Esophagus squamous epithelium (tissue), 5 donors: ENCODE results near the gene LRBA. TPM values are rescaled to one million over a fixed set of nuclear protein-coding genes. Genes with fewer than 3 reads are reported as not detected.

Source experiments
- DNase-seq: peaks from one replicate; lab custom pipeline; 2025; lab: John Stamatoyannopoulos, UW
- H3K27ac ChIP-seq, 4 donors: fragments of 200-600 bp; sonication (generic); one replicate each; pipeline ENCODE4 v1.5.1; 2016 to 2019; ENCODE audit warnings: mild to moderate bottlenecking in 1 of 4
- H3K27me3 ChIP-seq, 4 donors: fragments of 200-600 bp; sonication (generic); 1 replicate in 3 of 4; 2 replicates in 1 of 4; pipeline versions ENCODE4 v1.5.1 to v1.6.0; 2017 to 2021; ENCODE audit warnings: antibody characterized with exemption in 1 of 4
- H3K36me3 ChIP-seq, 3 donors: fragments of 200-600 bp; sonication (generic); one replicate each; pipeline ENCODE4 v1.5.1; 2016 to 2019
- H3K4me1 ChIP-seq, 3 donors: fragments of 200-600 bp; sonication (generic); one replicate each; pipeline ENCODE4 v1.5.1; 2017 to 2019
- H3K4me3 ChIP-seq, 4 donors: fragments of 200-600 bp; sonication (generic); 1 replicate in 3 of 4; 2 replicates in 1 of 4; pipeline ENCODE4 v1.5.1; 2016 to 2019; ENCODE audit warnings: mild to moderate bottlenecking in 2 of 4, moderate library complexity in 1 of 4
- H3K9me3 ChIP-seq, 3 donors: fragments of 200-600 bp; sonication (generic); one replicate each; pipeline ENCODE4 v1.5.1; 2016 to 2019
- CTCF ChIP-seq, 6 experiments: fragments of 450-650 bp in 4 of 6; fragments of 200-600 bp in 2 of 6; sonication (generic) in 2 of 6; IDR thresholded peaks; one replicate each; pipeline ENCODE4 v1.5.1; 2016 to 2019; ENCODE audit warnings: antibody characterized with exemption in 6 of 6, mild to moderate bottlenecking in 4 of 6, moderate library complexity in 4 of 6
- POLR2A ChIP-seq, 4 donors: fragments of 450-650 bp; IDR thresholded peaks; one replicate each; pipeline ENCODE4 v1.6.1; 2017; ENCODE audit warnings: antibody characterized with exemption in 4 of 4, mild to moderate bottlenecking in 4 of 4, moderate library complexity in 3 of 4
- WGBS, 2 donors: methylation state at CpG; one replicate each; pipeline ENCODE4 v1.1.5; 2018; 5-methylcytosine and 5-hydroxymethylcytosine counted together
- intact Hi-C: fragments of 100-400 bp; cut with DNase I; formaldehyde crosslinking; loops from one replicate; pipeline ENCODE4 v1.15.0; 2022
- total RNA-seq, 4 donors: library from RNA; depleted of rRNA; stranded (reverse); fragments of >200 nt; gene quantifications; one replicate each; pipeline ENCODE4 v1.1.0, GENCODE V29; 2016
- donor health status: DM: yes; HTN: yes; CAD: no.

LRBA gene
- total RNA-seq, 4 donors from 2014 or later: 54.7 to 91.8 (median 66.2) TPM

DNA sequence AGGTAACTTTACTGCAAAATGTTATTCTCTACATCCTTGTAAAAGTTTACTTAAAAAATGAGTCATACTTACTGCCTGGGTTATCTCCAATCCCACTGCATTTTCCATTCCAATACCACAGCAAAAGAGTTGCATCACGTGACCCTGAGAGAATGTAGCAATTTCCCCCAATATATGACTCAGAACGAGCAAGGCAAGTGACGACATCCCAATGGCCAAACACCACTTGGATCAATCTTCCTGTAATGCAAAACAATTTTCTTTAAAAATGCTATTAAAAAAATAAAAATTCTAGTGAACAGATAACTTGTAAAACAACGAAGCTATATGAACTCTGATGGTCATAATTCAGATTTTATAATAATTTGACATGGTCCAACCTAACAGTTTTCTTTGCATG, 712.5 kb downstream of the LRBA start:
- no peak for TF ChIP-seq POLR2A (IDR thresholded peaks at IDR 0.05)
- TF ChIP-seq CTCF (IDR thresholded peaks at IDR 0.05): no peak
- H3K36me3 ChIP-seq: no peaks in the 10 kb centered on the region
- no peak for DNase-seq
- H3K4me1 ChIP-seq: no peaks in the 10 kb centered on the region
- intact Hi-C loops: no loop called here
- H3K27ac ChIP-seq: no peak overlapping the region
- H3K4me3 ChIP-seq: no peak overlapping the region
- 33 to 47% methylated on average over 4 of the region's 4 CpGs for WGBS, 2 donors
- no peaks in the 10 kb centered on the region for H3K9me3 ChIP-seq
- H3K27me3 ChIP-seq: no peaks in the 10 kb centered on the region

DNA sequence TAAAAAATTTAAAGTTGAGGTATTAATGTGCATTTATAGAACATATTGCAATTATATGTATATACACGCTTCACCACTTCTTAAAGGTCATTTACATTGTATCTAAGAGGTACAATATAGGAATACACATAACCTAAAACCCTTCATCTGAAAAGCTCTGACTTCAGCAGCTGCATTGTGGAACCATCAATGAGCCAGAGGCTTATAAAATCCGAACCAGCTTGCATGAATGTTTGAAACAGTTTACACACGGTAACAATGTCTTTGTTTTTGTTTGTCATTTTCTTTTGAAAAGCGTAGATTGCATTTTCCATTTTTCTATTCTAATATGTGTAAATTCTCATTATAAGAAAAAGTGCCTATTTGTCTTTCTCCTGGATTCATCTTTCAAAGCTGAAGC, 715.3 kb downstream of the LRBA start:
- intact Hi-C loops: loop anchor here (10.0 kb wide), 1 partner anchor 565 kb away; no protein-coding TSS in a partner anchor
- Histone ChIP-seq H3K27ac (no peak overlapping the region), H3K4me3 (no peak overlapping the region), H3K36me3 (no peaks in the 10 kb centered on the region), H3K4me1 (no peaks in the 10 kb centered on the region), H3K9me3 (no peaks in the 10 kb centered on the region), H3K27me3 (no peaks in the 10 kb centered on the region)
- TF ChIP-seq POLR2A (IDR thresholded peaks at IDR 0.05) (no peak), CTCF (IDR thresholded peaks at IDR 0.05) (no peak)
- DNase-seq: no peak
- 89 to 92% methylated on average over 4 of the region's 4 CpGs for WGBS, 2 donors

DNA sequence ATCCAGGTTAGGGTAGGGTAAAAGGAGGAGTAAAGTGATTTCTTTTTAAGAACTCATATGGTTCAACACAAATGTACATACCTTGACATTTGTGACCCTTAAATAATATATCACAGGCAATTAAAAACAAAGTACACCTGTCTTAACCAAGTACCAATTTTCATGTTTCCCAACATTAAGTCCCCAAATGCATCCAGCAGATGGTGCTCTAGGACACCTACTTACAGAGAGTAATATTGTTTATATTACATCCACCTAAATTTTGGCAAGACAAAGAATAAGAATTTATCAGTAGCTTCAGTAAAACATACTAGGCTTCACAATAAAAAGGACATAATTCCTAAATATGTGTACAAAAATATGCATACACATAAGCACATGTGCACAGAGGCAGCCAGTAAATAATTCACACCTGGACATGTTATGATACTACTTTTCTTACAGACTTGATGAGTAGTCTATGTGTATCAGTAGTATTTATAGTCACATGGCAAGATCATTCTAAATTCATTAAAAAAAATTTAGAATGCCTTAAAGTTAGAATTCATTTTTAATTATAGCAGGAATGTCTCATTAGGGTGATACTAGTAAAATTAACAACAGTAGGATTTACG, 717.1 kb downstream of the LRBA start:
- TF ChIP-seq CTCF (IDR thresholded peaks at IDR 0.05) (peak; percentile 24 to 64 (median 46)), POLR2A (IDR thresholded peaks at IDR 0.05) (no peak)
- Histone ChIP-seq H3K4me1 (no peaks in the 10 kb centered on the region), H3K9me3 (no peaks in the 10 kb centered on the region), H3K4me3 (no peak overlapping the region), H3K36me3 (no peaks in the 10 kb centered on the region), H3K27me3 (no peaks in the 10 kb centered on the region), H3K27ac (no peak overlapping the region)
- intact Hi-C loops: loop anchor here (10.0 kb wide), 1 partner anchor 567 kb away; no protein-coding TSS in a partner anchor
- no peak for DNase-seq
- WGBS, 2 donors: 91 to 94% methylated on average over 1 of the region's 1 CpG

DNA sequence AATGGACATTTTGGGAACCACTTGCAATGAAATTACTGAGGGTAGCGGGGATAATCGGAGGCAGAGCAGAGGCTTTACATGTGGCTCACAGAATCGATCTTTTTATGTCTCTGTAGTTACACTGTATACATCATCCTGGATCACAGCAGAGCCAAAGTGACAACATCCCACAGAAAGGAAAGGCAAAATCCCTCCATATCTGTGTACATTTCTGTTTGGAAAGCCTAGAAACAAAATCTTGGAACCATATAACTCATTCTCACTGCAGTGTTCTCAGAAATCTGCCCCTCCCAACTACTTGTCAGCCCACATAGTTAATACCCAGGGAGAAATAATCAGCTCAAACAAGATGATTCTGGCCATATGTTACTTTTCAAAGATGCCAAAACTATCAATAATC, 725.2 kb downstream of the LRBA start:
- intact Hi-C loops: loop anchor here (10.0 kb wide), 1 partner anchor 575 kb away; no protein-coding TSS in a partner anchor
- H3K9me3 ChIP-seq: no peaks in the 10 kb centered on the region
- no peak overlapping the region for H3K4me3 ChIP-seq
- H3K4me1 ChIP-seq: no peaks in the 10 kb centered on the region
- H3K36me3 ChIP-seq: peaks cover 0 to 10% (median 0%) of the 10 kb centered on the region in 3 donors
- no peak for DNase-seq
- TF ChIP-seq POLR2A (IDR thresholded peaks at IDR 0.05) (no peak), CTCF (IDR thresholded peaks at IDR 0.05) (no peak)
- WGBS, 2 donors: 87 to 95% methylated on average over 3 of the region's 3 CpGs
- no peak overlapping the region for H3K27ac ChIP-seq
- H3K27me3 ChIP-seq: no peaks in the 10 kb centered on the region

GRCh38 chr4:150289198-150289597, 725.9 kb downstream of the LRBA start:
- Histone ChIP-seq H3K4me1 (no peaks in the 10 kb centered on the region), H3K4me3 (no peak overlapping the region), H3K36me3 (peaks cover 0 to 15% (median 0%) of the 10 kb centered on the region in 3 donors), H3K27ac (no peak overlapping the region), H3K9me3 (no peaks in the 10 kb centered on the region), H3K27me3 (no peaks in the 10 kb centered on the region)
- TF ChIP-seq CTCF (IDR thresholded peaks at IDR 0.05) (no peak), POLR2A (IDR thresholded peaks at IDR 0.05) (no peak)
- 69 to 77% methylated on average over 2 of the region's 2 CpGs for WGBS, 2 donors
- no peak for DNase-seq
- intact Hi-C loops: no loop called here
